Activated naive CD4-positive, alpha-beta T cell treated with anti-CD3 and anti-CD28 coated beads, Interleukin-2, amount 50 U/mL, for 72 hours (primary cell): Measurements from ENCODE around the gene POMP. TPM values are rescaled to one million over a fixed set of nuclear protein-coding genes. Genes with fewer than 3 reads are reported as not detected.

ENCODE experiments used
- ATAC-seq, 2 donors: fragments of 150-1000 bp; cut with Tn5 transposase; 2 replicates each; pipeline ENCODE4 v1.10.0; 2021; ENCODE audit warnings: mild to moderate bottlenecking in 2 of 2, moderate library complexity in 2 of 2
- DNase-seq, 2 donors: peaks; one replicate each; pipeline ENCODE4 v3.0.0; 2021 to 2022; ENCODE audit warnings: low spot score in 2 of 2
- H3K27ac Mint-ChIP-seq, 2 donors: one replicate each; pipeline ENCODE4 v1.8.0; 2022; ENCODE audit warnings: mild to moderate bottlenecking in 2 of 2, mixed read lengths in 2 of 2
- H3K36me3 Mint-ChIP-seq, 2 donors: one replicate each; pipeline ENCODE4 v1.8.0; 2022; ENCODE audit warnings: mixed read lengths in 2 of 2
- H3K9me3 Mint-ChIP-seq, 2 donors: one replicate each; pipeline ENCODE4 v1.8.0; 2022; ENCODE audit warnings: mixed read lengths in 2 of 2
- total RNA-seq, 2 donors: library from RNA; stranded (reverse); gene quantifications; one replicate each; pipeline ENCODE4 v1.2.3, GENCODE V29; 2022

The POMP gene, protein sequence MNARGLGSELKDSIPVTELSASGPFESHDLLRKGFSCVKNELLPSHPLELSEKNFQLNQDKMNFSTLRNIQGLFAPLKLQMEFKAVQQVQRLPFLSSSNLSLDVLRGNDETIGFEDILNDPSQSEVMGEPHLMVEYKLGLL
- 100 to 1,000 TPM; 101 to 110 TPM for total RNA-seq

DNA sequence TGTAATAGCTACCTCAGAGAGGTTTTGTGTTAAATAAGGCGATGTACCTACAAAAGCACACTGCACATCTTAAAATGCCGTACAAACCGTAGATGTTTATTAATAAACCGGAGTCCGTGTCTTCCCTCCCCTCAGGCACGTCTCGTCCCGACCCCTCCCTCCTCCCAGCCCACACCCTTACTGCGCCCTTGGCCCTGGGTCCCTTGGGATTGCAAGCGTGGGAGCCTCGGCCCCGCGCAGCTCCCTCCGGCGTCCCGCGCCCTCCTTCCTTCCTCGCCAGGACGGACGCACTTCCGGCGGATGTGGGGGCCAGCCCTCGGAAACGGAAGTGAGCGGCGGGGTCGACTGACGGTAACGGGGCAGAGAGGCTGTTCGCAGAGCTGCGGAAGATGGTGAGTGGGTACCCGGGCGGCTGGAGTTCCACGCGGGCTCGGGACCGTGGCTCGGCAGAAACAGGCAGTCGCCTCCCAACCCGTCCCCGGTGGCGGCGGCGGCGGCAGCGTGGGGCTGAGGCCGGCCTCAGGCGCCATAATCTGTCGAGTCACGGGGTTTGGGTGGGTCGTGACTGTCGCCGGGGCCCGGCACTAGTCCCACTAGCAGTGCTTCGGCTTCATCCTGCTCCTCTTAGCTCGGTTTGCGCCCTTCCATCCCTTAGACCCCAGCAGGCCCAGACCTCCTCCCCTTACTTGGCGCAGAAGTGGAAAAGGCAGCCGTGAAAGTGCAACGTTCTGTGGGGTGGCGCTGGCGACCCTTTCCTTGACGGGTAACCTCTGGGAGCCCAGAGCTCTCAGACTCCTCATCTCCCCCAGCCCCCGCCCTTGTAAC lies at the start of gene POMP:
Gene POMP (plus strand): TSS at position 335 of the 825 bp plus-strand sequence. CDS start 55 bp downstream, at position 390.
- H3K27ac Mint-ChIP-seq: peak within 1 kb of the TSS; percentile 98 to 99
- ATAC-seq (peak; percentile 94 to 97), DNase-seq (peak; percentile 86 to 90)
- no peaks in the 10 kb centered on the region for H3K9me3 Mint-ChIP-seq
- peaks cover 38 to 41% of the 10 kb centered on the region in 2 donors for H3K36me3 Mint-ChIP-seq

DNA sequence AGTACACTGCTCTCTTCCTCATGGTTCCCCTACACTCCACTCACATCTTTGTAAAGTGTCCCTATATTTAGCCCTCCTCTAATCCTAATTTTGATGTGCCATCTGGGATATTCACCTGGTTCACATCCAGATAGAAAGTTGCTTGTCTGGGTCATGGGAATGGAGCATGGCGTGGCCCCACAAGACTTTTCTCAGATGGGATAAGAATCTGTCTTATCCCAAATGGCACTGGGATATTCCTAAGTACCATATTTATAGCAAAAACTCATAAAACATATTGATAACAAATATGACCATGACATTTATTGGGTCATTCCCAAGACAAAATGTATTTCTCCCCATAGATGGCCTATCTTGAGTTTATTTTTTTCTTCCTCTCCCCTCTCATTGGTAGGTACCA lies 49.5 kb upstream of the POMP start:
- no peak for ATAC-seq
- Mint-ChIP-seq H3K27ac (peak overlapping the region in 1 of 2 donors; percentile 56), H3K9me3 (peaks cover 0 to 14% of the 10 kb centered on the region in 2 donors), H3K36me3 (no peaks in the 10 kb centered on the region)
- DNase-seq: no peak

DNA sequence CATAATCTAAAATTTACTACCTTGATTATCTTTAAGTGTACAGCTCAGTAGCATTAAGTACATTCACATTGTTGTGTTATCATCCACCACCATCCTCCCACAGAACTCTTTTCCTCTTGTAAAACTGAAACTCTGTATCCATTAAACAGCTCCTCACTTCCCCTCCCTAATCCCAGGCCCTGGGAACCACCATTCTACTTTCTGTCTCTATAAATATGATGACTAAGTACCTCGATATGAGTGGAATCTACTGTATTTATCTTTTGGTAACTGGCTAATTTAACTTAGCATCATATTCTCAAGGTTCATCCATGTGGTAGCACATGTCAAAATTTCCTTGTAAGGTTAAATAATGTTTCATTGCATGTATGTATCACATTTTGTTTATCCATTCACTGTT lies 49.0 kb upstream of the POMP start:
- Mint-ChIP-seq H3K27ac (peak overlapping the region in 1 of 2 donors; percentile 7), H3K9me3 (peaks cover 0 to 14% of the 10 kb centered on the region in 2 donors), H3K36me3 (no peaks in the 10 kb centered on the region)
- DNase-seq: no peak
- ATAC-seq: no peak

DNA sequence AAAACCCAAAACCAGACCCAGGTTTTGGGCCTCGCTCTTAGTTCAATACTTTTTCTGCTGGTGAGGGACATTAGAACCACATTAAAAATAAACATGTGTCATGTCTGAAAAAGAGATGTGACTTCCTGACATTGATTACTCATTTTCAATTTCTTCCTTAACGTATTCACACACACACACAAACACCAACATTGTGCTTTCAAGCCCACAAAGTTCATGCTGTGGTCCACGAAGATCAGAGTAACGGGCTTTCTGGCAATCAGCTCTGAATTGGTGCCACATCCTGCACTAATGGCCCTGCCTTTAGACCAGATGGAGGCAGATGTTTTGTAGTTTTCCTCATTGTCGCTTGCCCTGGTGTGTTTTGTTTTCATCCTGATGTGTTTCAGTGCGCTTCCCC lies 47.9 kb upstream of the POMP start:
- H3K9me3 Mint-ChIP-seq: peaks cover 0 to 14% of the 10 kb centered on the region in 2 donors
- H3K36me3 Mint-ChIP-seq: no peaks in the 10 kb centered on the region
- peak in 1 of 2 donors; percentile 76 for ATAC-seq
- peak in 1 of 2 donors; percentile 25 for DNase-seq
- H3K27ac Mint-ChIP-seq: peak overlapping the region; percentile 35 to 58

DNA sequence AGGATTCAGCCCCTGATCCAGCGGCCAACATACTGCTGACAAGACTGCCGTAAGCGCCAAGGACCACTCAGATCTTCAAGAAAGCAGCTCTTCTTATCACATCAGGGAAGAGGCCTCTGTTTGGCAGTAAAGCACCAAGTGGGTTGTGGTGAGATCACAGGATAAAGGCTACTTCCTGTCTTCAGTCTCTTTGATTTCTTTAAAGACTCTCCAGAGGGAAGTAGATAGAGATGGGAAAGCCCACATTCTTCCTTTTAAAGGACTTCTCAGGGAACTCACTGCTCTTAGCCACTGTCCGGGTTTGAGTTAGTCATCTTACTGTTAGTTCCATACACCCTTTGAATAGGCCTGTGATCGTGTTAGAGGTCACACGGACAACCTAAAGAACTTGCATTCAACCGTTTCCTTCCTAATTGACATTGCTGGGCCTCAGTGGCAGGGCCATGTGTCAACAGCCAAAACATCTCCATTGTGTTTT lies 47.2 kb upstream of the POMP start:
- H3K9me3 Mint-ChIP-seq: peaks cover 0 to 14% of the 10 kb centered on the region in 2 donors
- ATAC-seq (peak; percentile 45 to 62), DNase-seq (peak in 1 of 2 donors; percentile 8)
- H3K27ac Mint-ChIP-seq: peak overlapping the region; percentile 35 to 58
- H3K36me3 Mint-ChIP-seq: no peaks in the 10 kb centered on the region

DNA sequence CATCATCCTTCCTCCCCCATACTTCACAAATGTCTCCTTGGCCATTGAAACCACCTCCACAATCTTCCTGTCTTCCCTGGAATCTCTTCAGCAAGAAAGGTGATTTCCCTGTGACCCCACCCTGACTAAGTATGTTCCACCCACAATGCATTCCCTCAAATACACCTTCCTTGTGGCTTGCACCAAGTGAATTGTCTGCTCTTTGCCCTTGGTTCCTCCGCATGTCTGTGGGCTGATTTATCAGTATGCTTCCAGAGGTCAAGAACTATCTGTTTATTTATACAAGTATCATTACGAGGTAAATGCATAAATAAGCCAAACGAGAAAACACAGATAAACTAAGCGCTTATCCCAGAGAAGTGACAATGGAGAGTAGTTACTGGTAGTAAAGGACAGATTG lies 45.4 kb upstream of the POMP start:
- Mint-ChIP-seq H3K36me3 (no peaks in the 10 kb centered on the region), H3K9me3 (peaks cover 0 to 14% of the 10 kb centered on the region in 2 donors), H3K27ac (no peak overlapping the region)
- DNase-seq (no peak), ATAC-seq (peak in 1 of 2 donors; percentile 19)

DNA sequence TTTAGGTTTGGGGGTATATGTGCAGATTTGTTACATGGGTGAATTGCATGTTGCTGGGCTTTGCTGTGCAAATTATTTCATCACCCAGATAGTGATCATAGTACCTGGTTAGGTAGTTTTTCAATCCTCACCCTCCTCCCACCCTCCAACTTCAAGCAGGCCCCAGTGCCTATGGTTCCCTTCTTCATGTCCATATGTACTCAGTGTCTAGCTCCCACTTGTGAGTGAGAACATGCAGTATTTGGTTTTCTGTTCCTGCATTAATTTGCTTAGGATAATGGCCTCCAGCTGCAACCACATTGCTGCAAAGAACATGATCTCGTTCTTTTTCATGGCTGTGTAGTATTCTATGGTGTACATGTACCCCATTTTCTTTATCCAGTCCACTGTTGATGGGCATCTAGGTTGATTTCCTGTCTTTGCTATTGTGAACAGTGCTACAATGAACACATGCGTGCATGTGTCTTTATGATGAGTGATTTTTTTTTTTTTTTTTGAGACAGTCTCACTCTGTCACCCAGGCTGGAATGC lies 42.9 kb upstream of the POMP start:
- Mint-ChIP-seq H3K27ac (no peak overlapping the region), H3K36me3 (no peaks in the 10 kb centered on the region), H3K9me3 (peaks cover 0 to 8% of the 10 kb centered on the region in 2 donors)
- ATAC-seq (no peak), DNase-seq (no peak)

DNA sequence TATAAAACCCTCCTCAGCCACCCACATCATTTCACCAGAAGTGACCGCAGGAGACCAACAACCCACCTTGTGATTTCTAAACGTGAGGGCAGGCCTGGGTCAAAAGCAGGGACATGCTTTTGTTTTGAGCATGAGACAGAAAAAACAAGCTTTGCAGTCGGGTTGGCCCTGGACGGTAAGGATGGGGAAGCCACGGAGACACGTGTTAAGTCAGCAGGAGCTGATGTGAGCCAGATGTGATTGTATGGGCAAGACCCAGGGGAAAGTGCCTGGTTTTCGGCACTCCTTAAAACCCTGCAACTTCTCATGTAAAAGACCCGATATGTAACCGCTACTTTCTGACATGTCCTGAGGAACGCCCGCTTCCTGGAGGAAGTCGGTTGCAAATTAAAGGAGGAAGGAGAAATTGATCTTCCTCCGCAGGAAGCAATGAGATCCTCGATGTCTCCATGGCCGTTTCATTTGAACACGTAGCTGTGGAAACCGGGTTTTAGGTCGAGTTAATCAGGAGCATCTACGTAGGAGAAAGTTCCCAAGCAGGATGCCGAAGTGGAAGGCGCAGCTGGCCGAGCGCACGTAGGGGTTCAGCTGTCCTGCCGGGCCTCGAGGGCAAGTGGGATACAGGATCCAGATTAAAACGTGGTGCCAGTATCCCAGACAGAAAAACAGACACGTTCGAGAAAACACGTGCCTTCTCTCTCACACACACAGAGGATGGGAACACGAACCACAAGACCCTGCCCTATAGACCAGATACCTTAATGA lies 40.5 kb upstream of the POMP start:
- DNase-seq: no peak
- no peak for ATAC-seq
- H3K27ac Mint-ChIP-seq: peak overlapping the region in 1 of 2 donors; percentile 28
- no peaks in the 10 kb centered on the region for H3K9me3 Mint-ChIP-seq
- no peaks in the 10 kb centered on the region for H3K36me3 Mint-ChIP-seq

DNA sequence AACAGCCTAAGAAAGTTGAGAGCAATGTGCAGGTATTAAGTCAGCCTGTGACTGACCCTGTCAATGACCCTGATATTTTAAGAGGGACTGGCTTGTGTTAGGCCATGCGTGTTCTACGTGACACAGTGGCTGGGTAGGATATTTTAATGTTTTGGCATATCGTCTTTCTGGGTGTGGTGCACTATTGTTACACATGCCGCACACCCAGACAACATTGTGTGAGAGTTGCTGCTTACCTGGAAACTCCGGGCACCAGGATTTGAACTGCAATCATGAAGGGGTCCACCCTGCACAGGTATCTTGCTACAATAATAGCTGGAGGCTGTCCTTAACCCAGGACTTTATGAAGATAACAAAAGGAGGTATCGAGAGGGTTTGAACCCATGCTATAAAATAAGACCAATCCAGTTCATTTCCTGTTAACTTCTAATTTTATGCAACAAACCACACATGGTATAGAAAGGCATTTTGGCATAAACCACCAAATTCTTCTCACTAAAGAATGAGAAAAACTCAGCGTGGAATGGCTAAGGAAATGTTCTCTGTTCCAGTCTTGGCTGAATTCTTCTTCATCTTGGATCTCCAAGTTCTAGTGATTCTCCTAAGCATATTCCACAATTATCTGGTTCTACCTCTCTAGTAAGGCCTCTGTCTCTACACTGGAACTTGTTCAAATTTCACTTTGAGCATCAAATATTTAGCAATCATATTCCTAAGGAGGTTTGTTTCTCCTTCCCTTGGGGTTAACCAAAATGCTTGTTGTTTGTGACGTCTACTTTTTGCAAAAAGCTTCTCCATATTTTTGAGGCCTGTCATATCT lies 38.7 kb upstream of the POMP start:
- no peak overlapping the region for H3K27ac Mint-ChIP-seq
- H3K9me3 Mint-ChIP-seq: no peaks in the 10 kb centered on the region
- no peak for DNase-seq
- no peaks in the 10 kb centered on the region for H3K36me3 Mint-ChIP-seq
- ATAC-seq: no peak

DNA sequence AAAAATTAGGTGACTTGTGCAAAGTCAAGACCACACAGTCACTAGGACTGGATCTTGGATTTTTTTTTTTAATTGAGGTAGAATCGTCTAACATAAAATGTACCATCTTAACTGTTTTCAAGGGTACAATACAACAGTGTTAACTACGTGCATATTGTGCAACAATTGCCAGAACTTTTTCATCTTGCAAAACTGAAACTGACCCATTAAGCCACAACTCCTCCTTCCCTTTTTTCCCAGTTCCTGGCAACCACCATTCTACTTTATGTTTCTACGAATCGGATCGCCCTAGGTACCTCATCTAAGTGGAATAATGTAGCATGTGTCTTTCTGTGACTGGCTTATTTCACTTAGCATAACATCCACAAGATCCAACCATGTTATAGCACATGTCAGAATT lies 37.5 kb upstream of the POMP start:
- Mint-ChIP-seq H3K9me3 (no peaks in the 10 kb centered on the region), H3K27ac (no peak overlapping the region), H3K36me3 (no peaks in the 10 kb centered on the region)
- ATAC-seq (no peak), DNase-seq (no peak)

DNA sequence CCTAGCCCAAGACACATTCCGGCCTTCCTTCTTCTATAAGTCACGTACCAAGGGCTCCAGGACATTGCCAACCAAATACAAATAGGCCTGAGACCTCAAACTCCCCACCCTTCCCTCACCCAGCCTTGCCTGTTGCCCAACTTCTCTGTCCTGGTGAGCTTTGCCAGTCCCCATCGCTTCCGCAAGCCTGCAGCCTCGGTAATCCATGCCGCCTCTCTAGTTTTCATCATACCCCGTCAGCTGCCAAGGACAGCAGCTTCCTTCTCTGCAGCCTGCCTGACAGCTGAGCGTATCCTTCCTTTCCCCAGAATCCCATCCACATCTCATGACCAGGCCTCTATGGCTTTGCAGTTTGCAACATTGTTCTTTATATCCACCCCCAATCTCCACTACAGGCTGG lies 36.6 kb upstream of the POMP start:
- H3K27ac Mint-ChIP-seq: no peak overlapping the region
- DNase-seq (no peak), ATAC-seq (no peak)
- H3K9me3 Mint-ChIP-seq: no peaks in the 10 kb centered on the region
- no peaks in the 10 kb centered on the region for H3K36me3 Mint-ChIP-seq

DNA sequence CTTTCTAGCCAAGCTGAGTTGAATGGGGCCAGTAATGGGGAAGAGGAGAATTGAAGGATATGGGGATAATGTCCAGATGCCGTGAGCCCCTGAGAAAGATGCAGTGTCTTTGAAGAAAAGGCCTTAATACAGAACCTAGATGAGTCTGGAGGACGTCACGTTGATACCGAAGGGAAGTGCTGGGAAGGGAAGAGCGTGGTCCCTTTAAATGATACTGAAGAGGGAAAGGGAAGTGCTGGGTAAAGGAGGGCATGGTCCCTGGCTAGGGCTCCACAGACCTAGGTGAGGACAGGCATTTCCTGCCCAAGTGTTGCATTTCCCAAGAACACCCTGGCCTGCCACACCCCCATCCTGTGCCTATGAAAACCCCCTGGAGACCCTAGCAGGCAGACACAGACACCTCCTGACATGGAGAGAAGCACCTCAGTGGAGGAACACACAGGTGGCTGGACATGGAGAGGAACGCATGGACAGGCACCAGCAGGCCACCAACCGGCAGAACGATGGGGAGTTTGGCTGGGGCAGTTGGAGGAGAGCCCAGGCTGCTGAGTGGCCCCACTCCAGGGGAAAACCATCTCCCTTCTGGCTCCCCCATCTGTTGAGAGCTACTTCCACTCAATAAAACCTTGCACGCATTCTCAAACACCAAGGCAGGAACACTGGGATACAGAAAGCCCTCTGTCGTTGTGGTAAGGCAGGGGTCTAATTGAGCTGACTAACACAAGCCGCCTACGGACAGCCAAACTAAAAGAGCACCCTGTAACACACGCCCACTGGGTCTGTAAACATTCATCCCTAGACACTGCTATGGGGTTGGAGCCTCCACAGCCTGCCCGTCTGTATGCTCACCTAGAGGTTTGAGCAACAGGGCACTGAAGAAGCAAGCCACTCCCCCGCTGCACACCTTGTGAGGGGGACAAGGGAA lies 34.9 kb upstream of the POMP start:
- no peak overlapping the region for H3K27ac Mint-ChIP-seq
- no peaks in the 10 kb centered on the region for H3K9me3 Mint-ChIP-seq
- H3K36me3 Mint-ChIP-seq: no peaks in the 10 kb centered on the region
- DNase-seq: no peak
- peak in 1 of 2 donors; percentile 47 for ATAC-seq

DNA sequence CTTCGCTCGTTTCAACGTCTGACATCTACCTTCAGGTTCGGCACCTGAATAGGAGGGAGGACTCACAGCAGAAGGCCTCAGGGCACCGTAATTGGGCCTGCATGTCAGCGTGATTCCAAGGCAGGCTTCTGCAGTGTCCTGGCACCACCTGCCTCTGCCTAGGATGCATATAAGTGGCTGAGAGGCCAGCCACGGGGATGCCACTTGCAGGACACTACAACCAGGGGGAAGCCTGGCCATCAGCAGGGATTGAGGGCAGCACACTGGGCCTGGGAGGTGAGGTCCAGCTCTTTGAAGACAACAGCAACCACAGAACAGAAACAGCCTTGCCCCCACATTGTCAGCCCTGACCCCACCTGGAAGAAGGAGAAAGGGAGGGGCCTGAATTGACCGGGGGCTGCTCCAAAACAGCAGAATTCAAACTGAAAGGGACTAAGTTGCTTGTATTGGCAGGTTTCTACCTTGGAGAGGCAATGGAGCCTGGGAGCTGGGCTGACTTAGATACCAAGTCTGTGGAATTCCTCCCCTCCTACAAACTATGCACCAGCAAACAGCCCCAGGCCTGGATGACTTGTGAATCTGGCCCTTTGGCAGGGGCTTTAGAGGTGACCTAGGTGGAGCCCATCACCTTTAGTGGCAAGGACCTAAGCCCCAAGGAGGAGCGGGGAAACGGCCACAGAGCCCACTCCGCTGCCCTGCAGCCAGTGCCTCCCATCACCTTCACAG lies 34.1 kb upstream of the POMP start:
- no peaks in the 10 kb centered on the region for H3K9me3 Mint-ChIP-seq
- no peak for DNase-seq
- H3K27ac Mint-ChIP-seq: no peak overlapping the region
- ATAC-seq: no peak
- H3K36me3 Mint-ChIP-seq: no peaks in the 10 kb centered on the region

DNA sequence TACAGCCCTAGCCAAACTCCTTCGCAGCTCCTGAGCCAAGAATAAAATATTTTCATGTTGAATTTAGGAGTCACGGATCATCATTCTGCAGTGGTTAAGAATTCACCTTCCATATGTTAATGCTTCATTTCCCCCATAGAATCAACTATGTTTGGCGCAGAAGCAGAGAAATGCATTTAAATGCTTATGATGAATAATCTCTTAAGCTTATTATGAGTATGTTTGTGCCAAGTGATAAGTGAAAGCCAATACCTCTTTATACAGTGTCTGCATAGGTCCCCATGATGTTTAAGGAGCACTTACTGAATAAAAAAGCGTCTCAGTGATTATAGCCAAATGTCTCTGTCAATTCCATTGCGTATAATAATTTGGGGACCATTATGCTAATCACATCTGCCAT lies 32.7 kb upstream of the POMP start:
- Mint-ChIP-seq H3K9me3 (no peaks in the 10 kb centered on the region), H3K27ac (no peak overlapping the region), H3K36me3 (no peaks in the 10 kb centered on the region)
- DNase-seq (no peak), ATAC-seq (no peak)

DNA sequence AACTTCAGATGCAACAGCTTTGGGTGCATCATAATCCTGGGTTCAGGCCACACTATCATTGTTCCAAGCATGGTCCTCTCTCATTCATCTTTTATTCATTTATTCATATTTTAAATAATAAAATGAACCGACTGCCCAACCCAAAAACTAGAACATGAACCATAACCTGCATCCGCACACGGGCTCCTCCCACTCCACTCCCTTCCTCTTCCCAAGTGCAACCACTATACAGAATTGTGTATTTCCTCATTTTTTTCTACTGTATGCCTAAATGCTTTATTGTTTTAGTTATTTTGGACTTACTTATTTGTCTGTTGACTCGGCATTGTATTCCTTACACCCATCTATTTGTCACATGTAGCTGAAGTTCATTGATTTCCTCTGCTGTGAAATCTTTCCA lies 30.7 kb upstream of the POMP start:
- Mint-ChIP-seq H3K9me3 (no peaks in the 10 kb centered on the region), H3K27ac (no peak overlapping the region), H3K36me3 (no peaks in the 10 kb centered on the region)
- ATAC-seq (no peak), DNase-seq (no peak)
